Measurements from ENCODE around the gene WEE1.

GRCh38 chr11:9605742-9606141 is 32.3 kb downstream of the WEE1 start:
- TF ChIP-seq CTCF (IDR thresholded peaks at IDR 0.05) (no peak), POLR2A (IDR thresholded peaks at IDR 0.05) (no peak)

Data from heart left ventricle (tissue), 13 donors.